ENCODE results near the gene PRM3. TPM values are rescaled to one million over a fixed set of nuclear protein-coding genes. Genes with fewer than 3 reads are reported as not detected.
A peak's percentile ranks its signal among the peaks of the same experiment; 100 is the strongest.
"Not testable (repeated sequence)": the region's sequence is repeated elsewhere in the genome, so short reads cannot be mapped to it uniquely, and the experiment has no call there.

Gene PRM3
- total and polyA plus RNA-seq, 8 donors: not detected

- ATAC-seq: no peak
Measured at GRCh38 chr16:11300560-11300892, 27.1 kb upstream of the PRM3 start.

GRCh38 chr16:11299865-11300559 lies 26.6 kb upstream of the PRM3 start:
- WGBS, 2 donors: 80 to 86% methylated on average over 6 of the region's 6 CpGs
- Histone ChIP-seq H3K4me3 (no peak overlapping the region), H3K4me1 (peaks cover 12 to 23% (median 16%) of the 10 kb centered on the region in 3 donors), H3K27ac (no peak overlapping the region), H3K9me3 (no peaks in the 10 kb centered on the region), H3K36me3 (no peaks in the 10 kb centered on the region), H3K27me3 (no peaks in the 10 kb centered on the region)
- no peak for ATAC-seq
- TF ChIP-seq, protein P1, sequence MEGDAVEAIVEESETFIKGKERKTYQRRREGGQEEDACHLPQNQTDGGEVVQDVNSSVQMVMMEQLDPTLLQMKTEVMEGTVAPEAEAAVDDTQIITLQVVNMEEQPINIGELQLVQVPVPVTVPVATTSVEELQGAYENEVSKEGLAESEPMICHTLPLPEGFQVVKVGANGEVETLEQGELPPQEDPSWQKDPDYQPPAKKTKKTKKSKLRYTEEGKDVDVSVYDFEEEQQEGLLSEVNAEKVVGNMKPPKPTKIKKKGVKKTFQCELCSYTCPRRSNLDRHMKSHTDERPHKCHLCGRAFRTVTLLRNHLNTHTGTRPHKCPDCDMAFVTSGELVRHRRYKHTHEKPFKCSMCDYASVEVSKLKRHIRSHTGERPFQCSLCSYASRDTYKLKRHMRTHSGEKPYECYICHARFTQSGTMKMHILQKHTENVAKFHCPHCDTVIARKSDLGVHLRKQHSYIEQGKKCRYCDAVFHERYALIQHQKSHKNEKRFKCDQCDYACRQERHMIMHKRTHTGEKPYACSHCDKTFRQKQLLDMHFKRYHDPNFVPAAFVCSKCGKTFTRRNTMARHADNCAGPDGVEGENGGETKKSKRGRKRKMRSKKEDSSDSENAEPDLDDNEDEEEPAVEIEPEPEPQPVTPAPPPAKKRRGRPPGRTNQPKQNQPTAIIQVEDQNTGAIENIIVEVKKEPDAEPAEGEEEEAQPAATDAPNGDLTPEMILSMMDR (IDR thresholded peaks at IDR 0.05): no peak
- intact Hi-C loops (cut with DNase I): no loop called here
- no peak for DNase-seq
- no peak for FAIRE-seq

More at GRCh38 chr16:11300560-11300892, 27.1 kb upstream of the PRM3 start:
- Histone ChIP-seq H3K36me3 (no peaks in the 10 kb centered on the region), H3K9me3 (no peaks in the 10 kb centered on the region), H3K27ac (no peak overlapping the region), H3K4me3 (no peak overlapping the region), H3K4me1 (peaks cover 12 to 23% (median 16%) of the 10 kb centered on the region in 3 donors), H3K27me3 (no peaks in the 10 kb centered on the region)
- TF ChIP-seq, protein P1 (IDR thresholded peaks at IDR 0.05): no peak
- FAIRE-seq (no peak), DNase-seq (no peak)
- intact Hi-C loops (cut with DNase I): no loop called here
- WGBS, 2 donors: 86 to 87% methylated on average over 7 of the region's 7 CpGs

GRCh38 chr16:11298950-11299547 lies 25.6 kb upstream of the PRM3 start:
- H3K4me1 ChIP-seq: peaks cover 12 to 23% (median 16%) of the 10 kb centered on the region in 3 donors
- H3K27ac ChIP-seq; H3K27me3 ChIP-seq; FAIRE-seq; H3K9me3 ChIP-seq; ATAC-seq; H3K4me3 ChIP-seq; intact Hi-C loops (cut with DNase I); DNase-seq; H3K36me3 ChIP-seq: not testable (repeated sequence)
- 91 to 93% methylated on average over 13 of the region's 13 CpGs for WGBS, 2 donors

- Histone ChIP-seq H3K27me3 (no peaks in the 10 kb centered on the region), H3K36me3 (no peaks in the 10 kb centered on the region), H3K9me3 (no peaks in the 10 kb centered on the region), H3K4me3 (no peak overlapping the region), H3K4me1 (peaks cover 12 to 23% (median 16%) of the 10 kb centered on the region in 3 donors), H3K27ac (peak overlapping the region; percentile 35 to 72 (median 52))
- FAIRE-seq (no peak), ATAC-seq (peak in 1 of 4 donors; percentile 1), DNase-seq (no peak)
- 83 to 94% methylated on average over 5 of the region's 5 CpGs for WGBS, 2 donors
- TF ChIP-seq, protein P1 (IDR thresholded peaks at IDR 0.05): no peak
- intact Hi-C loops (cut with DNase I): no loop called here
Measured at GRCh38 chr16:11298143-11298900, 24.9 kb upstream of the PRM3 start.

- intact Hi-C loops (cut with DNase I): no loop called here
- Histone ChIP-seq H3K27me3 (no peaks in the 10 kb centered on the region), H3K4me3 (peak overlapping the region in 2 of 4 donors; percentile 13 to 14), H3K36me3 (no peaks in the 10 kb centered on the region), H3K9me3 (no peaks in the 10 kb centered on the region), H3K4me1 (peaks cover 12 to 23% (median 16%) of the 10 kb centered on the region in 3 donors), H3K27ac (peak overlapping the region; percentile 35 to 72 (median 52))
- DNase-seq: peak; percentile 77 to 92 (median 84)
- WGBS, 2 donors: 12 to 15% methylated on average over 13 to 19 of the region's 19 CpGs
- TF ChIP-seq, protein P1 (IDR thresholded peaks at IDR 0.05): peak in 1 of 4 donors; percentile 12
- ATAC-seq: peak; percentile 88 to 95 (median 94)
- no peak for FAIRE-seq
Measured at GRCh38 chr16:11297492-11298142, 24.2 kb upstream of the PRM3 start.

Measured in pancreas (tissue), 10 donors.